GM10248 (cell line): ENCODE data around the gene DNAJC1.

Experiments used
- CTCF ChIA-PET: fragments of 300-600 bp; sonication (Branson Sonifier 250); formaldehyde crosslinking; extraction: SDS; loops from one replicate; lab custom pipeline; 2021; ENCODE audit warnings: antibody characterized with exemption; lab: Yijun Ruan, JAX
- POLR2A ChIA-PET: fragments of 350-650 bp; sonication (Branson Sonifier 250); formaldehyde crosslinking; extraction: SDS; loops from one replicate; lab custom pipeline; 2020; ENCODE audit warnings: antibody characterized with exemption; lab: Yijun Ruan, JAX
- DNase-seq: peaks from one replicate; pipeline ENCODE4 v3.0.0; 2012; ENCODE audit errors: extremely low spot score
- CTCF ChIP-seq: IDR thresholded peaks from 2 replicates; pipeline ENCODE4 v1.5.1; 2012; ENCODE audit warnings: mild to moderate bottlenecking, low read depth; ENCODE audit errors: extremely low read depth, missing control alignments, control extremely low read depth

Gene DNAJC1

GRCh38 chr10:21707498-21707897, 296.0 kb downstream of the DNAJC1 start:
- ChIA-PET CTCF (interaction anchor here (0.9 kb wide), 1 partner anchor 25 kb away, joined by 4 read pairs; no protein-coding TSS in a partner anchor), POLR2A (no interaction called here)
- no peak for DNase-seq
- no peak for TF ChIP-seq CTCF
